Hematopoietic multipotent progenitor cell treated with erythropoietin and hydrocortisone succinate and interleukin-3 and kit ligand, for 6 days (in vitro differentiated cells): ENCODE data around the gene BTG3.
A peak's percentile ranks its signal among the peaks of the same experiment; 100 is the strongest.

Experiments used
- DNase-seq: peaks from one replicate; pipeline ENCODE4 v3.0.0-alpha.2; 2015

The BTG3 gene

DNA sequence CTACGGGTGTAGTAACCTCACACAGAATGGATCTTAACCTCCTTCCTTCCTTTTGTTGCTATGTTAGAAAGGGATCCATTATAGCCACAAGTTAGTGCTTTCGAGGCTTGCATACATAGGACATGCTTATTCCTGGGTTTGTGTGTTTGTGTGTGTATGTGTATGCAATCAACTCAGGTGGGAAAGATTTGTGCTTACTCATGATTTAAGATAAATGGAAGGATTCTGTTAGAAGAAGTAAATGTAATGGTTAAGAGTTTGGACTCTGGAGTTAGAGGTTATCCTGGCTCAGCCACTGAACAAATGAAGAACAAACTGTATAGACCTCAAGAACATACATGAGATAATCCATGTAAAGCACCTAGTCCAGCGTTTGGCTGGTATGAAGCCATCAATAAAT lies 28.8 kb downstream of the BTG3 start:
- no peak for DNase-seq

DNA sequence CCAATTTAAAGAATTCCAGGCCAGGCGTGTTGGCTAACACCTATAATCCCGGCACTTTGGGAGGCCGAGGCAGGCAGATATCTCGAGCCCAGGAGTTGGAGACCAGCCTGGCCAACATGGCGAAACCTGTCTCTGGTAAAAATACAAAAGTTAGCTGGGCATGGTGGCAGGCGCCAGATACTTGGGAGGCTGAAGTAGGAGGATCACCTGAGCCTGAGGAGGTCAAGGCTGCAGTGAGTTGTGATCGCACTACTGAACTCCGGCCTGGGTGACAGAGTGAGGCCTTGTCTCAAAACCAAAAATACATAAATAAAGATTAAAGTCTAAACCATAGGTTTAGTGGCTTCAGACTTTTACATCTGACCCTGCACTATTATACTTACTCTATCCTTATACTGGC lies 32.4 kb downstream of the BTG3 start:
- no peak for DNase-seq

DNA sequence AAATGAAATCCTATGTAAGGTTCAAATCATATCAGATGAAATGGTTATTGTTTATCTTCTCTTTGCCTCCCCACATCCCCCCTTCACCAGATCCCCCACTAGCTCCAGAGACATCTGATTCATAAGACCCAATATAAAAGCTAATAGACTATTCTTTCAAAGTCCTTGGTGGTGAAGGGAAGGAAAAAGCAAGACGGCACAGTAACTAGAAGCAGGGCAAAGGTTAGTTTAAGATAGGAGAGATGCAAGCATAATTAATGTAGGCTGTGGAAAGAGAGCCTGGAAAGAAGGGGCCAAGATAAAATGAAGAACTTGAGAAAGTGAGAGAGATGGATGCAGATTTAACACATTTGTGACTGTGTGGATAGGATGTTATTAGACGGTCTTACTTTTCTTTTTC lies 33.8 kb downstream of the BTG3 start:
- no peak for DNase-seq

DNA sequence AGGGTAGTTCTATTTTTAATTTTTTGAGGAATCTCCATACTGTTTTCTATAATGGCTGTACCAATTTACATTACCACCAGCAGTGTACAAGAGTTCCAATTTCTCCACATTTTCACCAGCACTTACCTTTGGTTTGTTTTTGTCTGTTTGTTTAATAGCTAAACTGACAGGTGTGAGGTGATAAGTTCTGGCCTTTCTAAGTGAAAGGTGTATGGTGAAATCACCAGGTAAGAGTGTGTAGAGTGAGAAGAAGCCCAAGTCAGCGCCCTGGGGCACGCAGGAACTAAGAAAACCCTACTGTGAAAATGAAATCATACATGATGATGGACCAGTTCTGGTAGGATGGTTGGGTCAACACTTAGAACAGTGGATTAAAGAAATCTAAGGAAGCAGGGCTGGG lies 34.5 kb downstream of the BTG3 start:
- no peak for DNase-seq

DNA sequence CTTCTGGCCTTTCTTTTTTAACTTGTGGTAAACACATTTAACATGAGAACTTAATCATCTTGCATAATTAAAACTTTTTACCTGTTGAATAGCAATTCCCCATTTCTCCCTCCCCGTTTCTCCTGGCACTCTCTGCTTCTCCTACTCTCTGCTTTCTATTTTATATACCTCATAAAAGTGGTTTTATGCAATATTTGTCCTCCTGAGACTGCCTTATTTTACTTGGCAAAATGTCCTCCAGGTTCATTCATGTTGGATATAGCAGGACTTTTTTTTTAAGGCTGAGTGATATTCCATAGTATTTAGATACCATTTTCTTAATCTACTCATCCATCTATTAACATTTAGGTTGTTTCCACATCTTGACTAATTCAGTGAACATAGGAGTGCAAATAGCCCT lies 35.0 kb downstream of the BTG3 start:
- DNase-seq = no peak

DNA sequence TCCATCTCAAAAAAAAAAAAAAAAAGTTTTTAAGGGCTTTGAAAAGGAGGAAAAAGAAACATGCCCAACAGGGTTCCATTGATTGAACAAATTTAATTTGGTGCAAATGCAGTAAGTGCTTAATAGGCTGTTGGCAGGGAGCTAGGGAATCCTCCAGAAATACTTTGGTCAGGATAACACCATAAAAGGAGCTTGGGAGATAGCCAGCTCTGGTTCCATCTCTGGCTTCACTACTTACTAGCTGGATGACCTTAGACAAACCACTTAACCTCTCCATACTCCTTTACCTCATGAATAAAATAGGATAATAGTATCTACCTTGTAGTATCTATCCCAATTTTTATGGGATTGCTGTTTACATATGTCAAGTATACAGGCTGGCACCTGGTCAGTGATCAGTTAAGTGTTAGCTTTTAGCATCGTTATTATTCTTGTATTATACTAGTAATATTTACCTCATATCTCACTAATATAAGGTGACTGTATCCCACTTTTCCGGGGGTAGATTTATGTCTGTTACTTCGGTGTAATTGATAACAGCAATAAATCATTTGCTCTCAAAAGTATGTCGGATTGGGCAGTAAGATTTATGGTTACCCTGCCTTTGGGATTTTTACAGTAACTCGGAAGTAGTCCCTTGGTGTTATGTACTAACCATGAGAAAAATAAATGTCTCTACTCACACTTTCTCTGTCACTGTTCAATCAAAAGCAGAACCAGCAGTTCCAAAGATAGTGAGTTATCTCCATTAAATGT lies 36.4 kb downstream of the BTG3 start:
- DNase-seq = no peak

DNA sequence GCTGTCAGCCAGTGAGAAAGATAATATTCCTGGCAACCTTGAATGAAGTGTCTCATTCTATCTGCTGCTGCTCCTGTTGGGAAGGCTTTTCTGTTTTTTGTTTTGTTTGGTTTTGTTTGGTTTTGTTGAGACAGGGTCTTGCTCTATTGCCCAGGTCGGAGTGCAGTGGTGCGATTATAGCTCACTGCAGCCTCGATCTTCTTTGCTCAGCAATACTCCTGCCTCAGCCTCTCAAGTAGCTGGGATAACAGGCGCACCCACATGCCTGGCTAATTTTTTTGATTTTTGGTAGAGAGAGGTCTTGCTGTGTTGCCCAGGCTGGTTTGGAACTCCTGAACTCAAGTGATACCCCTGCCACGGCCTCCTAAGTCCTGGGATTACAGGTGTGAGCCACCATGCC lies 37.6 kb downstream of the BTG3 start:
- DNase-seq = no peak

DNA sequence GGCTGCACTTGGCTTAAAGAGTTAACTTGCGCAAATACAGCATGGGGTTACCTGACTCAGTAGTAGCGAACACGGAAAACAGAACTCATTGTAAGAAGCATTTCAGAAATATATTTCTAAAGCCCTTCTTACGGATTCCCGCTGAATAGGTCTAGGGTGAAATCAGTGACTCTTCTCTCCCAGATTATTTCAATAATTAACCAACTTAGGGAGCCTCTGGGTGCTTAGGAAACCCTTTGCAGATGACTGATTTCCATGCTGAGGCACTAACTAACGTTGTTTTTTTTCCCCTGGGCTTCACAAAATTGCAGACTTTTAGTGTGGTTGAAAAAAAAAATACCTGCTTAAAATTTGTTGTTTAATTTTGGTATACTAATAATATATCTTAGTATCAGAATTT lies 40.3 kb downstream of the BTG3 start:
- DNase-seq = no peak

DNA sequence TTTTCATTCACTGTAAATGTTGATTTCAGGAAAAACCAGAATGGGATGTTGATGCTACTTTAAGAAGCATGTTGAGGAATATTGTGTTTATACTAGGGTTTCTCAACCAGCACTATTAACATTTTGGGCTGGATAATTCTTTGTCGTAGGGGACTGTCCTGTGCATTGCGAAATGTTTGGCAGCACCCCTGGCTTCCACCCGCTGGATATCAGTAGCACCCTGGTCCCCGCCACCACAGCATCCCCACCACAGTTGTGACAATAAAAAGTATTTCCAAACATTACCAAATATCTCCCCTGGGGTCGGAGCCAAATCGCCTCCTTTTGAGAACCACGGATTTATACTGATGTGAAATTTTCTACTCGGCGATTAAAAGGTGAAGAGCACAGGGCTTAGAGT lies 41.9 kb downstream of the BTG3 start:
- no peak for DNase-seq

DNA sequence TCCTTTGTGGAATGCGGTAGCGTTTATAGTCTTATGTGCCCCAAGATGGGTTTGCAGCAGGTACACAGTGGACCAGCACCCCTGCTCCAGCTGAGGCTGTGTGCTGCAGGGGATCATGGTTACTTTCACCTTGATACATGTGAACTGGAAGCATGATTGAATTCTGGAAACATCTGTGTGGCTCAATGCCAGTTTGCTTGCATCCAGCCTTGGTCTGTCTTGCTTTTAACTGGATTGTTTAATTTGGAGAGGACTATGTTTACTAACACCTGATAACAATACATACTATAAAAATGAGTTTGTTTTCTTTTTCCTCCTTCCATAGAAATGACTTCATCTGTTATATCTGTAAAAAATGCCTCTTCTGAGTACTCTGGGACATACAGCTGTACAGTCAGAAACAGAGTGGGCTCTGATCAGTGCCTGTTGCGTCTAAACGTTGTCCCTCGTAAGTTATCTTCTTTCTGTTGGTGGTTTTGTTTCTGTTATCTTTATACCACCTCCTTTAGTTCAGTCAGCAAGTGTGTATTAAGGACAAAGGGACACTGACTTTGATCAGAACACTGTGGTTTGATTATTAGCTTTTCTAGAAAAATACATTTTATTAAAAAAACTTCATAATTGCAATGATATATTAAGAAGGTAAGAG lies 52.2 kb downstream of the BTG3 start:
- DNase-seq = peak; percentile 81

DNA sequence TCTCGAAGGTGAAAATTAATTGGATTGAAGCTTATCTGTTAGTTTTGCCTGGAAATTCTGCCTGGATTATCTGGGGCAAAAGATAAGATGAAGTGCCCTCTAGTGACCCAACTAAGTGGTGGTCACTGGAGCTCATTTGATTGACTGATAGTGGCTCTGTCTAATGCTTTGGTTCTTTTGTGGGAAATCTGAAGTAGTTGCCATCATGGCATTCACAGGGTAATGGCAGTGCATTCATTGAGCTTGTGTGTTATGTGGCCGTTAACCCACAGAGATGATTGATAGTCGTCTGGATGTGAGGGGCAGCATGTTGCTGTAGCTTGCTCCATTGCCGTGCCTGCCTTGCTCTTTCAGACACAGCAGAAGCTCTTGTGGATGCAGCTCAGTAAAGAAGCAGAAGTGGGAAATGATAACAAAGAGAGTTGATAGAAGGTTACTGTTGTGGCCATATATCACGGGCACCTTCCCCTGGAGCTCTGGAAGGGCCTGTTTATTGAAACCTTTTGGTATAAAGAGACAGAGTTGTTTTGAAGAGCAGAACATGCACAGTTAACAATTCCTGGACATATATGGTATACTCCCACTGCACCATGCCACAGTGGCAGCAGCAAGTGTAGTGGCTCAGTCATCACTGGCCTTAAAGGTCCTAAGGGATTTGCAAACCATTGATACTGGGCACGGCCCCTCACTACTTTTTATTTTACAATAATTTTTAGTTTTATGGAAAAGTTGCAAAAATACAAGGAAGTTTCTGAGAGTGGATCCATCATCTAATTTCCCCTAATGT lies 57.8 kb downstream of the BTG3 start:
- peak; percentile 86 for DNase-seq

DNA sequence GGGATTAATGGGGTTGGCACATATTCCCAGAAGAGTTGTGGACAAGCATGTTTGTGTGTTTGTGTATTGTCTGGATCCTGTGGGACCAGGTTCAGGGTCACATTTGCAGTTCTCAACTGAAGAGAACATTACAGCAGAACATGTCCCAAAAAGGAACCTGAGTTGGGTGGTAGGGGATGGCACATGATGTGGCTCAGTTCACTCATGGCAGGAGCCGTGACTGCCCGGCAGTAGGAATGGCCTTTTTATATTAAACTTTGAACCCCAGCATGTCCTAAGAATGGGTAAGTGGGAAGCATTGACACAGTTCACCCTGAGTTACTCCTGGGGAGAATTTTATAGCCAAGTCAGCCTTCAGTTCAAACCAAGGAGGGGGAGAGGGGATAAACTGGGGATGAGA lies 58.6 kb downstream of the BTG3 start:
- no peak for DNase-seq

DNA sequence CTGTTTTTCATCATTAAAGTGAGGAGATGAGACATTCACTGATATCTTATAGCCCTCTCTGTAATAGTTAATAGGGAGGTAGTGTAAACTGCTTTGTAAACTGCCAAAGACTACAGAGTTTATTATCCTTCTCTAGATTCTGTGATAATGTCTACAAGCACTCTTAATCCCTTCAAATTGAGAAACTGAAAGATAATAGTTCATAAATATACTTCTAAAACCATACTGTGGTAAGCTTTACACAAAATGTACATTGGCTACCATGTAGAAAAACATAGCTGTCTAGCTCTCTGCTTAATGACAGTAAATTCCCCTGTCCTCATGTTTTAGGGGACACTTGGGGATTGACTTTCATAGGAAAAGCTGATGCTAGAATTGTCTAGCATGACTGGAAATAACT lies 60.3 kb downstream of the BTG3 start:
- no peak for DNase-seq

DNA sequence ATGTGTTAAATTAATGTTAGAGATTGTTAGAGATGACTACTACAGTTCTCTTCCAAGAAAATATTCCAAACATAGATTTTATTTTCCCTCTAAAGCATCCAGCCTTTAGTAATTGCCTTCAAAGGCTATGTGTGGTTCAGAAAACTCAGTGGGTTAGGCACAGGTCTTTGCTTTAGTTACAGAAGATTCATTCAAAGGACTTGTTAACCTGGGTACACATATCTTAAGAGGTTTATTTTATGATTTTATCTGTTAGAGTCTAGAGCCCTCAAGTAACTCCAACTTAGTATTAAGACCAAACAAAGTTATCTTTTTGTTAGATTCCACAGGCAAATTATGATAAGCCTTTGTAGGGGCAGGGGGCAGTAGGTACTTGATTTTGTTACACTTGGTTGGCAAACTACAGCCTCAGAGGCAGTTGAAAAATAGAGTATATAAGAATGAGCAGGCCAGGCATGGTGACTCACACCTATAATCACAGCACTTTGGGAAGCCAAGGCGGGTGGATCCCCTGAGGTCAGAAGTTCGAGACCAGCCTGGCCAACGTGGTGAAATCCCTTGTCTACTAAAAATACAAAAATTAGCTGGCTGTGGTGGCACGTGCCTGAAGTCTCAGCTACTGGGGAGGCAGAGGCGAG lies 61.9 kb downstream of the BTG3 start:
- DNase-seq = no peak

DNA sequence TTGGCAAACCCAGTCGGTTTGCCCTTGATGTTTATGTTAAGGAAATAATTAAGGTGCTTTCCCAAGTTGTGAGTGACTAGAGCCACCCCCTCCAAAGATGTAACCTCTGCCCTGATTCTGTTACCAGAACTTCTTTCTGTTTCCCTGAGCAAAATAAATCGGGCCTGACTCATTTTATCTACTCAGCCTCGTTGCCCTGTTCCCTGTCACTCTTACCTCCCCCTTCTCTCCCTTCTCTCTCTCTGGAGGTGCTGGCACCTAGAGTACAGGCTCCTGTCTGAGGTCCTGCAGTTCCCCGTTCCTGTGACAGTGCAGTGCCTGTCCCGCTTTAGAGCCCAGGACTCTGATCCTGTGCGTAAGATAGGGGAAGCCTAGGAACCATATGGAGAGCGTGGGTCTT lies 64.4 kb downstream of the BTG3 start:
- no peak for DNase-seq

DNA sequence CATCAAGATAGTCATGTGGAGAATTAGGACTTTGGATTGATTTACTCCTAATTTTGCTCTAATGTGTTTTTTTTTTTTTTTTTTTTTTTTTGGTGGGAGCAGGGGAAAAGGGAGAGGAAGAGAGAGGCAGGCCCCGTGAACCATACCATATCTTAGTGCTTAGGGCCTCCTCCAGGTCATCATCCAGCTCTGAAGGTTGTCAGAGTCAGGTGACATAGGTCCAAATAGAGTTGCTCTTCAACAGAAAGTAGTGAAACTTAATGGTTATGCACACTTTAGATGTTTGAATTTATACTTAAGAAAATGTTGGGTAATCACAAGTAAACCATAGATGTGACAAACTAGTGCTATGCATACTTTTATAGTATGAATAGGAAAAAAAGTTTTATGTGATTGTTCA lies 67.7 kb downstream of the BTG3 start:
- no peak for DNase-seq
